GM18909 (cell line): ENCODE results near the gene DEXI.

Source experiments
- ATAC-seq: cut with Tn5 transposase; IDR thresholded peaks from one replicate; pipeline ENCODE4 v1.9.1; 2021; ENCODE audit warnings: mild to moderate bottlenecking; ENCODE audit not compliant: unreplicated experiment, poor library complexity

The DEXI gene

DNA sequence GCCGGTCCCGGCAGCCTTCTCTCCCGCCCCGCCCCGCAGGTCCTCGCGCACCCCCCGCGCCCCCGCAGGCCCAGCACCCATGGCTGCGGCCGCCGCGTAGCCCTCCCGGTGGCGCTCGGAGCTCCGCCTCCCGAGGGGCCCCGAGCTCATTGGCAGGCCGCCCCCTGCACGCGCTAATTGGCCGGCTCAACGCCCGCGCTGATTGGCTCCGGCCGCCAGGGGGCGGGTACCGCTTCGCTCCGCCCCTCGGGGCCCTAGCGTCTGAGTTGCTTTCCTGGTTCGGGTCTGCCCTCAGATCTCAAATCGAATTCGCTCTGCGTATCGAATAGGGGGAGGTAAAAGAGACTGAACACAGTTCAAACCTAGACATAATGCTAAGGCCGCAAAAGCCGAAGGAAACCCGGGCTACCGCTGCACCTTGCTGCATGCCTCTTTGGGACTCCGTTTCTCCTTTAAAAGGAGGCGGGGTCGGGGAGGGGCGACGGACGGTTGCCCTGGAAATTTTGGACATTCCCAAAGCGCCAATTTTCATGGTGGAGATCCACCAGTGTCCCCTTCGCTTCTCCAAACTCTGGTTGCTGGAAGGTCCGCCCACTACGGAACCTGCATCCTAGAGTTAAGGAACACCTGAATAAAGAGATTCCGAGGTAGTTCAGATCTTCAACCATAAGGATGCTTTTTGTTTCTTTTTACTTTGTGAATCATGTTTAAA lies at the start of gene DEXI:
Gene DEXI, minus strand, starts transcription at position 117 of the 712 bp plus-strand sequence. CDS start 463 bp downstream, outside the sequence.
- peak; percentile 67 for ATAC-seq

DNA sequence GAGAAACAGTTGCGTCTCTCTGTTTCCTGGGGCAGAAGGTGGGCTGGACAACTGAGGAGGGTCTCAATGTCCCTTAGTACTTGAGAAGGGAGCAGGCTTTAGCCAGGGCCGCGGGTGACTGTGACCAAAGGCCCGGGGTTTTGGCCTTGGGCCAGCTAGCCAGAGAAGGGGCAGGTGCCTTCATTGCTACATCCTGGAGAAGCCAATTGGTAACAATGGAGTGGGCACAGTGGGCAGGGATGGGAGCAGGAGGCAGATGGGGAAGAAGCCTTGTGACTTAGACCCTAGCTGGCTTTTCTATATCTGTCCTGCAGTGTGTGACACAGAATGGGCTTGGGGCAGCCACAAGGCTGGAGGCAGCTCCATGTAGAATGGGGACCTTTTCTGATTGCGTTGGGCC lies 48.1 kb upstream of the DEXI start:
- no peak for ATAC-seq

DNA sequence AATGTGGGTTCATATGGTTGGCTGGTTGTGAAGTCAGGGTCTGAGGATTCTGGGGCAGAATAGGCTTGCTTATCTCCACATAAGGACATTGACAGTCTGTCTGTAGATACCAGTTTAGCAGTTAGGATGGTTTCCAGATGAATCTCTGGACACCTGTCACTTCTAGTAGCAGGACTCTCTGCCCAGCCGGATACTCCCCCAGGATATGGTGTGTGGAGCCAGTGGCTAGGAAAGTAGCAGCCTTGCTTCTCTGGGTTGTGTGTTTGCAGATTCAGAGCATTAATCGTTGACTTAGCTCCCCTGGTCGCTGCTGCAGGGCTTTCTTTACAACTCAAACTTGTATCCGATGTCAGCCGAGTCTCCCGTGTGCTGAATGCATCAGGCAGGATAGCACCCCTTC lies 47.3 kb upstream of the DEXI start:
- ATAC-seq = no peak

GRCh38 chr16:10988879-10989278 lies 46.6 kb upstream of the DEXI start:
- no peak for ATAC-seq

GRCh38 chr16:10988164-10988803 lies 46.0 kb upstream of the DEXI start:
- peak; percentile 48 for ATAC-seq

DNA sequence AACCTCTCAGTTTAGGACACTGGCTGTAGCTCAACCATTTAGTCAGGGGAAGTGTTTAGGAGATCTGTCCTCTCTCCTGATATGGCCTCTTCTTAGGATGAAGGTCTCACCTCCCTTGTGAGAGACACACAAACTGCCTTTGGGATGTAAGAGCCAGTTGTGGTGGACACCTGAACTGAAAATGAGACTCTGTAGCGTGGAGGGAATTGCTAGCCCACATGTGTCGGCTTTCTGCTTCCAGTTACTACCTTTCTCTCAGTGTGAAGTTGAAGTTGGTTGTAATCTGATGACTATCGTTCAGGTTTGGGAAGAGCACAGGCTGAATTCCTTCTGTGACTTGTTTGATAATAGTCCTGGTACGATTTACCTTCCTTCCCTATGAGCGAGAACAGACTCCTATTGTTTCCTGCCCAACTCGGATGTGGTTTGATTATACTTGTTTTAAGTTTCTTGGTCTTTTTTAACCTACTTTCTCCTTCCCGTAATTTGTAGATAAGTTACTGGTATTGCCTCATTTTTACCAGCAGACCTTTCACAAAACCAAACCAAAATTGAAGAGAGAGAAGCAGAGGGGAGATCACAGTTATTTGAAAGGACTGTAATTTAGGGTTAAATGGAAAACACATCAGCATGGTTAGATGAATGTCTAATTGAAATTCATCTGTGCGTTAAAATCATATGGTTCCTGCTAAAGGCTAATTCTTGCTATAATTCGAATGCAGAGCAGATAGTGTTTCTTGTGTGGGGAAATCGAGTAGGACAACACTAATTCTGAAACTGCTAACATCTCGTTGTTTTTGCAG lies 45.3 kb upstream of the DEXI start:
- no peak for ATAC-seq

GRCh38 chr16:10984509-10984908 lies 42.2 kb upstream of the DEXI start:
- no peak for ATAC-seq

- peak; percentile 26 for ATAC-seq
Observed at GRCh38 chr16:10983159-10983558, 40.9 kb upstream of the DEXI start.

DNA sequence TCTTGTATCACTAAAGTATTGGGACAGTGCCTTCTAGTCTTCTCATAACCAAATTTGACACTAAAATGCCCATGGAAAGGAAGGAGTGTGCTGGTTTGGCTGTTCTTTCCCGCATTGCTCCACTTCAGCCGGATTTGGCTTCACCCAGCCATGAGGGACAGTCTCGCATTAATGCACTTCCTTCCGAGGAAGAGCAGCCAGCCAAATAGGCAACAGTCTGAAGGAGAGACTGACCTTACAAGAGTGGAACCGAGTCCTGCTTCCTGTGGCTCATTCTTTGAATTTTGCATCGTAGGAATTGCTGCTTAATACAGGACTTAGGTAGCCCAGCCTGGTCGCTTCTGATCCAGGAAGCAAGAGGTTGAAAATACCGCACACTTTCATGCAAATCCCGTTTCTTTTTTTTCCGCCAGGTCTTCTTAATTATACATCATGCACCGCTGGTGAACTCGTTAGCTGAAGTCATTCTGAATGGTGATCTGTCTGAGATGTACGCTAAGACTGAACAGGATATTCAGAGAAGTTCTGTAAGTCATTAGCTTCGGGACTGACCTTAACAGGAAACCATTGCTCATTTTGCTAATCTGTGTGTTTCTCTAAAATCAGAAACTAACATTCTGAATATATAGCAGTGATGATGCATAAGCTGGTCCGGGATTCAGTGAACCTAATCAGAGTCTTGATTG lies 40.3 kb upstream of the DEXI start:
- peak; percentile 41 for ATAC-seq

- peak; percentile 80 for ATAC-seq
Observed at GRCh38 chr16:10981697-10982216, 39.5 kb upstream of the DEXI start.

GRCh38 chr16:10980813-10981212 lies 38.5 kb upstream of the DEXI start:
- ATAC-seq = no peak

DNA sequence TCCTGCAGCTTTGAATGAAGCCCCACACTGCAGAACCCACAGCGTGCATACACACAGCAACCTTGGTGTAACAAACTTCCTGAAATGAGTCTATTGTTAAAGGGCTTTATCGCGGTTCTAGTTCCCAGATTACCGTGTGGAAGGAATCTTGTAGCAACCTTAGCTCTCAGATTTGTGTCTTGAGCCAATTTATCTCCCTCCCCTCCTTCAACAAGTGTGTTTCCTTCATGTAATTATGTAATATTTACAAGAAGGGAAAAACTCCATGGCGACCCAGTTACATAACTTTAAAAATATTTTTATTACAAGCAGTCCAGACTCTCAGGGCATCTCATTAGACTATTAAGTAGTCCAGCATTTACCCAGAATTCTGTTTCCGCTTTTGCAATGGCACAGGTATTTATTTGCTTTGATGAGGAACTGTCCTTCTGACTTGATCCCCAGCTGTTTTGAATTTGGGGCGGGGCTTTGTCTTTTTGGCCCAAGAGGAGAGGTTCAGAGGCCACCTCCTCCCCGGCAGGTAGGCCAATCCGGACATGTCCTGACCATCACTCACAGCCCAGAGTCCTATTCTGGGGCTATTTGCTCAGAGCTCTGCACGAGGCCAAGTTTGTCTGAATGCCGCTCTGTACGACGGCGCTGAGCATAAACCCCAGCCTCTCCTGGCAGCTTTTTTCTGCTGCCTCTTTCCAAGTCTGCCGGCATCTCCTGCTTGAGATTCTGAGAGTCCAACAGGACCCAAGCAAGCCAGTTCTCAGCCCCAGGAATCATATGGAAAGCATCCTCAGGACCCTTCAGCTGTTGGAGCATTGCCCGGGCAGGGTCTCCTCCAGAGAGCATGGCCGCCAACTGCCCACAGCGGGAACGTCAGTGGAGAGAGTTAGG lies 37.7 kb upstream of the DEXI start:
- ATAC-seq = no peak

DNA sequence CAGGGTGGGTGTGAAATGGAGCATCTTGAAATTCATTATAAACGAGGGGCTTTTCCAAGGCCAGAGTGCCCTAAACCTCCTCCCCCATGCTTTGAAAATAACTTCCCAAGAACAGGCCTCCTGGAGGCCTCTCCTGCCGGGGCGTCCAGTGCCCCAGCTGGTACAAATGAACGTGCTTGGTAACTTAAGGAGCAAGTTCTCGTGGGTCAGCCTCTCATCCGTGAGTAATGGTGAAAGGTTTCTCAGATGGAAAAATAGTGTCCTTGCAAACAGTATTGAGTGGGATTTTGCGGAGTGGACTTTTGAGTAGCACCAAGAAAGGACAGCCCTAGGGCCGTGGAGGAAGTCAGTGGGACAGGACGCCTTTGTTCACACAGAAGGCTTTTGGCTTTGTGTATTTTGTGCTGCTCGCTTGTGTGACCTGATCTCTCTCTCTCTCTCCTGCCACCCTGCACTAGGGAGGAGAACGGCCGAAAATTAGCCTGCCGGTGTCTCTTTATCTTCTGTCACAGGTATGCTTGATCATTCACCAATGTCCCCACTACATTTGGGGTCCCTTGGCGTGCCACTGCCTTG lies 36.7 kb upstream of the DEXI start:
- no peak for ATAC-seq

GRCh38 chr16:10978124-10978523 lies 35.9 kb upstream of the DEXI start:
- no peak for ATAC-seq

GRCh38 chr16:10976634-10977033 lies 34.4 kb upstream of the DEXI start:
- ATAC-seq = no peak

DNA sequence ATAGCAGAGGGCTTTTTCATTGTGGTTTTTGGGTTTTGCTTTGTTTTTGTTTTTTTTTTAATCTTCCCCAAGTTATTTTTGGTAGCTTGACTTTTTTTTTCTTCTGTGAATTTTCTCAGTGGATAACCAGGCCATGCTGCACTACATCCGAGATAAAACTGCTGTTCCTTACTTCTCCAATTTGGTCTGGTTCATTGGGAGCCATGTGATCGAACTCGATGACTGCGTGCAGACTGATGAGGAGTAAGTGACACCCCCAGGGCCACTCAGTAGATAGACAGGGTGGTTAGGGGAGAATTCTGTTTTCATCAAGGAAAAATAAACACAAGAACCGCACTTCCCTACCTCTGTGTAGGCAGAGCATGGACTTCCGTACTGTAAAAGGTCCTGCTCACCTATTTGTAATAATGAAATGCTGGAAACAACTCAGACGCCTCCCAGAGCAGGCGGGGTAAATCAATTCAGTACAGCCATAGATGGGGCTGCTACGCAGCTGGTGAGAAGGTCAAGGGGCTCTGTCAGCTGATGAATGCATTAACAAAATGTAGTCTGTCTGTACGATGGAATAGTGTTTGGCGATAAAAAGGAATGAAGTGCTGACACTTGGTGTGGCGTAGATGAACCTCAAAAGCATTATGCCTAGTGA lies 30.7 kb upstream of the DEXI start:
- ATAC-seq = no peak

DNA sequence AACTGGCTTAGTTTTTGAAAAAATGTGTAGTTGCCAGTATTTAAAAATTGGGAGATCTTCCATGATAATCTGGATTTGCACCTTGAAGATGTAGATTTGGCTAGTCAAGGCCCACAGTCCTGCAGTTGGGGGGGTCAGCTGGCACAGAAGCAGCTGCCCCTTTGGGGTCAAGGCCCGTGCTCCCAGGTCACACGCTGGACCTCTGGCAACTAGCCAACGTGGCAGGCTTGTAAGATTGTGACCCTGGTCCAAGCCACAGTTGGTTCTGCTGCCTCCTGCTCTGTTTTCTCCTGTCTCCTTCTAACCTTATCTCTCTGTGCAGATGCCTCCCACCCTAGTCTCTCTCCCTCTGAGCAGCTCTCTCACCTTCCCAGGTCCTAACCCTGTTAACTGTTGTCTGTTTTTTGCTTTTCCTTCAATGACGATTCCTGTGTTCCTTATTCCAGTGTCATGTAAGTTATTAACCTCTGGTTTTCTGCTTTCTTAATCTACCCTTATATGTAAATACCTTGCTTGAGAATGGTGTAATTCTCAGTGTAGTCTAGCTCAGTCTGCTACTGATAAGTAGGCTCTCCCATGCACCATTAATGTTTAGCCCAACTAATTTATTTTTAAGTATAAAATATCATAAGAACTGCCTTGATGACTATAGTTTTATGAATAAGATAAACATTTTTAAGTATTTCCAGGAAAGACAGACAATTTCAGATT lies 30.0 kb upstream of the DEXI start:
- no peak for ATAC-seq

DNA sequence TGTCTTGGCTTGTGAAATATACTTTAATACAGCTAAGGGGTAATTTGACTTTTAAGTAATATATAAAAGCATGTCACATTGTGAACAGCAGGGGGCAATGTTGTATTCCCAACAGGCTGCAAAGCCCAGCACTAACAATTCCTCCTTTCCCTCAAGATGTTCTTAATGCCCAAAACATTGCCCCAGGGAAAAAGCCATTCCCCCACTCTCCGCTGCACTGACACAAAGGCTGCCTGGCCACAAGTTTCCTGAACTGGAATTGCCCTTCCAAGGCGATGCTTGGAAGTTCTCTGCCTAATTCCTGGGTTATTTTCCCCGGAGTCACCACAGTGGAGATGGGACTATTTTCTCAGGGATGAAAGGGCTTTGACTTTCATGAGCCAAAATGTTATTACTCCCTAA lies 29.3 kb upstream of the DEXI start:
- no peak for ATAC-seq
